Measurements from ENCODE around the gene SEPTIN8.
A peak's percentile ranks its signal among the peaks of the same experiment; 100 is the strongest.

SEPTIN8 gene

GRCh38 chr5:132753135-132753987, 23.7 kb downstream of the SEPTIN8 start:
- in situ Hi-C loops (cut with HindIII; ENCODE audit: low pct_ligation_motif_present, low sequenced_read_pairs): no loop called here
- Histone ChIP-seq H3K36me3 (replicated peaks) (peaks cover 5% of the 10 kb centered on the region), H3K27ac (no peak overlapping the region), H3K27me3 (replicated peaks) (peaks cover 3% of the 10 kb centered on the region), H3K4me3 (ENCODE audit: low read depth, low read length) (no peak overlapping the region)
- DNase-seq: no peak
- peak; percentile 40 for TF ChIP-seq CTCF (IDR thresholded peaks at IDR 0.05; ENCODE audit: low read depth, low read length, missing control alignments)

GRCh38 chr5:132752581-132753125, 24.4 kb downstream of the SEPTIN8 start:
- Histone ChIP-seq H3K4me3 (ENCODE audit: low read depth, low read length) (no peak overlapping the region), H3K27me3 (replicated peaks) (peaks cover 10% of the 10 kb centered on the region), H3K36me3 (replicated peaks) (peaks cover 2% of the 10 kb centered on the region), H3K27ac (no peak overlapping the region)
- DNase-seq: no peak
- in situ Hi-C loops (cut with HindIII; ENCODE audit: low pct_ligation_motif_present, low sequenced_read_pairs): no loop called here
- TF ChIP-seq CTCF (IDR thresholded peaks at IDR 0.05; ENCODE audit: low read depth, low read length, missing control alignments): no peak

- in situ Hi-C loops (cut with HindIII; ENCODE audit: low pct_ligation_motif_present, low sequenced_read_pairs): no loop called here
- no peak for TF ChIP-seq CTCF (IDR thresholded peaks at IDR 0.05; ENCODE audit: low read depth, low read length, missing control alignments)
- H3K27ac ChIP-seq: no peak overlapping the region
- peaks cover 16% of the 10 kb centered on the region for H3K27me3 ChIP-seq (replicated peaks)
- no peak overlapping the region for H3K4me3 ChIP-seq (ENCODE audit: low read depth, low read length)
- H3K36me3 ChIP-seq (replicated peaks): no peaks in the 10 kb centered on the region
- no peak for DNase-seq
Measured at GRCh38 chr5:132751971-132752580, 25.0 kb downstream of the SEPTIN8 start.

GRCh38 chr5:132751444-132751843, 25.6 kb downstream of the SEPTIN8 start:
- Histone ChIP-seq H3K27me3 (replicated peaks) (peaks cover 19% of the 10 kb centered on the region), H3K36me3 (replicated peaks) (no peaks in the 10 kb centered on the region), H3K4me3 (ENCODE audit: low read depth, low read length) (no peak overlapping the region), H3K27ac (no peak overlapping the region)
- in situ Hi-C loops (cut with HindIII; ENCODE audit: low pct_ligation_motif_present, low sequenced_read_pairs): no loop called here
- peak; percentile 76 for DNase-seq
- no peak for TF ChIP-seq CTCF (IDR thresholded peaks at IDR 0.05; ENCODE audit: low read depth, low read length, missing control alignments)

GRCh38 chr5:132750471-132751230, 26.4 kb downstream of the SEPTIN8 start:
- no peak for DNase-seq
- peaks cover 19% of the 10 kb centered on the region for H3K27me3 ChIP-seq (replicated peaks)
- no peaks in the 10 kb centered on the region for H3K36me3 ChIP-seq (replicated peaks)
- no peak overlapping the region for H3K4me3 ChIP-seq (ENCODE audit: low read depth, low read length)
- no peak for TF ChIP-seq CTCF (IDR thresholded peaks at IDR 0.05; ENCODE audit: low read depth, low read length, missing control alignments)
- no peak overlapping the region for H3K27ac ChIP-seq
- in situ Hi-C loops (cut with HindIII; ENCODE audit: low pct_ligation_motif_present, low sequenced_read_pairs): no loop called here
